Limb (tissue), 2 donors: Measurements from ENCODE around the gene CERKL.

Experiments used
- DNase-seq, 2 donors: peaks; one replicate each; pipeline ENCODE4 v3.0.0-alpha.2; 2016; ENCODE audit errors: extremely low spot score in 2 of 2

CERKL gene

DNA sequence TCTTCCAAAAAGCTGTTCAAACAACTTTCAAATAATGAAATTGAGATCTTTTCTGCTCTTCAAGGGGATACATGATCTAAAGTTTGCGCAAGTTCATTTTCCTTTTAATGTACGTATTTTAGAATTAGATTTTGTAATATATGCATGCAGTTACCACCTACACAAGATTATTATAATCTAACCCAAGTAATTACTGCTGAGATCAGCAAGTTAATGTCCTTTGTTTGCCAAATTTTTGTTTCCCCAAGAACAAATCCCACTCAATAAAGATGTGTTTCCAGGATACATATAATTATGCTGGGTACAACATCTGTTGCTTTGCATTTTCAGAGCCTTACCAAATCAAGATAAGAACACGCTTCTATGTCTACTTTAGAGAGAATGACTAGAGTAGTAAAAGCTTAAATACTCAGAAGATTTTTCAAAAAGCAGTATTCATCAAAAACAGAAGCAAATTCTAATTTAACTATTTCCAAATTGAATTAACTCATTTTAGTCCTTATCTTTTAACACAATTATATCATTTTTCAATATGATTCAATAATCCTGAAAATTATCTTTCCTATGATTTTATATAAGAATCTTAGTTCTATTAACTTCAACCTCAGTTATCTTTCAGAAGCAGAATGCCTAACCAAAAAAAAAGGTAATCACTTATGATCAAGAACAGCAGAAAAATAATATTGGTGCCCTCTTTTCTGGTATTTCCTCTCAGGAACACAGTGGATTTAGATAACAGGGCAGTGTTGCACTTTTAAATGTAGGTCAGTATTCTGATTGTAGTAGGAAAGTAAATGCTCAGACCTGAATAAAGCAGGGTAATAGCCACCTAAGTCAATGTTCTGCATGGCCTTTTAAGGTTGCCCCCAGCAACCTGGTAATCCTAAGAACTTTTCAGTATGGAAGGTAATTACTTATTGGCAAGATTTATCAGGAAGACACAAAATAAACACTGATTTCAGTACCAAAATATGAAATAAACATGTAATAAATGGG lies 28.0 kb downstream of the CERKL start:
- DNase-seq, result no peak

DNA sequence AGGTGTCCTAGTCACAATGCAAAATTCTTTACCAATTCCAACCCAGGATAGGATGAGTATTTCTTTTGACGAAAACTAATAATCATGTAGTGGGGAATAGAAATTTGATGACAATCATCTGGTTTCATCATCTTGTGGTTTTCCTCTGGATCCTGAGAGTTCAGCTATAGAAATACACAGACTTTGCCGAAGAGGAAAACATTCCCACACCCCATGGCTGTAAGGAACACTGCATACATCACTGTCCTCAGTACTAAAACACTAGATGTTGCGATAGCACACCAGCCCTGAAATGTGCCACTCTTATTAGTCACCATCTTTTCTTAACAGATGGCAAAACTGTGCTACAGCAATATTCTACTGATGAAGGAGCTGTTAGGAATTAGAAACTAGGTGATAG lies 29.4 kb downstream of the CERKL start:
- DNase-seq, result no peak

DNA sequence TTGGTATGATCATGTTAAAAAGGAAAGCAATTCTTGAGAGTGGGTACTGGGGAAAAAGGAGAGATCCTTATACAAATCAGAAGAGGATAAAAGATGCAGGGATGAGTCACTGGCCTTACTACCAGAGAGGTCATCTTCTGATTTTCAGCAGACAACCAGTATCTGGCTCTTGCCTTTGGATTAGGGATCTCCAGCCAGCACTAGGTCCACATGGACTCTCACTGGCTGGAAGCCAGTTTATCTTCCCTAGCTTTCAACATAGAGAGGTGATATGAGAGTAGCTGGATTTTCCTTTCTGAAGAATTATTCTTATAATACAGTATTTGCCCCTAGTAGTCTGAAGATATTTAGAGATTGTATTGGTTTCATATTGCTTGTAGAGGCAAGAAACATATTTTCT lies 30.2 kb downstream of the CERKL start:
- DNase-seq, result no peak

DNA sequence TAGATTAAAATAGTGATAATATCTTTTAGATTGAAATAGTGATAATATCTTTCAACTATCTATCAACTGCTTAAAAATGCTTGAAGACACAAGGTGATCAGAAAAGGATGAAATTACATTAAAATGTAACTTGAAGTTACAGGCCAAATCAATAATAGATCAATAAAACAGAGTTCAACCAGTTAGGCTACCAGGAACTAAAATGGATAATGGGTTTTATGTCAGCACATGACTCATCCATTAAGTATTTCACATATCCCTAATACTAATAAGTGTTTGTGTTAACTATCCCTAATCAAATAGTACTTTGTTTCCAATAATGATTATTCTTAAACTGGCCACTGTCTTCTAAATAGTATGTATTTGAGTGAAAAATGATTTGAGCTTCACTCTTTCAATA lies 33.7 kb downstream of the CERKL start:
- DNase-seq, result no peak

DNA sequence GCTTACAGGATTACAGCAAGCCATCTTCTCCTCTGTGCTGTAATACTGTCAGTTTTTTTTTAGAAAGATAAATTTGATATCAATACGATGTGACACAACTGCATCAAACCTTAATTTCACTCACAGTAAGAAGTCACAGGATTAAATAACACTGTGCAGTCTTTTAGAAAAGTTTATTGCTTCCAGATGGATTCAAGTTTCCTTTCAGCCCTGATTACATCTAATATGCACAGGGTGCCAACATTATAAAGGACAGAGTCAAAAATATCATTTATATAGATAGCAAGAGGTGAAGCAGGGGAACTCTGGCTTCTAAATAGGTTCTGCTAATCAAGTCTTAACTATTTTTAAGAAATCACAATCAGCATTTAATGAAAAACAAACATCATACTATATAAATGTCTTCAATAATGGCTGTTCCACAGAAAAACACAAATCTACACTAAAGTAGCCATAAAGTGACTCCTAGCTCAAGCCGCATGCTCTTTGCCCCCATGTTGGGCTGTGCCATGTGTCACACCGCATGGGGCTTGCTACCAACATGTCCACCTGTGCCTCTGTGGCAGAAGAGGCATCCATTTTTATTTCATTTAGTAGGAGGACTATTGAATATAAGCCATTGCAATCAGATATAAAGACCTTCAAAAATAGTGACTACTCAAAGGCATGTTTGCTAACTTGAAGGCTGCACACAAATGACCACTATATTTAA lies 35.0 kb downstream of the CERKL start:
- no peak for DNase-seq

DNA sequence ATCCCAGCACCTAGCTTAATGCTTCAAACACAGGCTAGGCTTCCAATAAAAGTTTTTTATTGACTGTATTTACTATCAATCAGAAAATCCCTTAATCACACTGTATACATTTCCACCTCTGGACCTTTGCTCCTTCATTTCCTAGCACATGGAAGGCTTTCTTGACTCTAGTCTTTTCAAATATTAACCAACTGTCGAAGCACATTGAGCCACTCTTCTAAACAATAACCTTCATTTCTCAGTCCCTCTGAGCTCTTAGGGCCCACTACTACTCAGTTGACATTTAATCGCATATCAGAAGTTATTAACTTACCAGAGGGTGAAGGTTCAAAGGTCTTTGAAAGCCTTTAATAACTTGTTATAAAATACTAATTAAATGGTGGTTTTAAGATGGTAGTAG lies 37.4 kb downstream of the CERKL start:
- DNase-seq, result no peak

DNA sequence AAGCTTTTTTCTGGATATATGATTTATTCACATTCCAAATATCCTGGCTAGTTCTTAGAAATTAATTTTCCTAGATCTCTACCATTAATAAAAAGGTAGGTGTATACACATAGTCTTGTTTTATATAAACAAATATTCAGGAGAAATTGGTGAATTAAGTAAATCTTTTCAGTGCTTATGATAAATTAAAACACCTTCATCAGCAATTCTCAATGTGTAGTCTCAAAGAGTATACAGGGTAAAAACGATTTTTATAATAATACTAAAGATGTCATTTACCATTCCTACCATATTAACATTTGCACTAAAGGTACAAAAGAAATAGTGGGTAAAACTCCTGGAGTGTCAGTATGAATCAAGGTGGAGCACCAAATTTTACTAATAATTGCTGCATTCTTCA lies 40.2 kb downstream of the CERKL start:
- DNase-seq, result no peak

DNA sequence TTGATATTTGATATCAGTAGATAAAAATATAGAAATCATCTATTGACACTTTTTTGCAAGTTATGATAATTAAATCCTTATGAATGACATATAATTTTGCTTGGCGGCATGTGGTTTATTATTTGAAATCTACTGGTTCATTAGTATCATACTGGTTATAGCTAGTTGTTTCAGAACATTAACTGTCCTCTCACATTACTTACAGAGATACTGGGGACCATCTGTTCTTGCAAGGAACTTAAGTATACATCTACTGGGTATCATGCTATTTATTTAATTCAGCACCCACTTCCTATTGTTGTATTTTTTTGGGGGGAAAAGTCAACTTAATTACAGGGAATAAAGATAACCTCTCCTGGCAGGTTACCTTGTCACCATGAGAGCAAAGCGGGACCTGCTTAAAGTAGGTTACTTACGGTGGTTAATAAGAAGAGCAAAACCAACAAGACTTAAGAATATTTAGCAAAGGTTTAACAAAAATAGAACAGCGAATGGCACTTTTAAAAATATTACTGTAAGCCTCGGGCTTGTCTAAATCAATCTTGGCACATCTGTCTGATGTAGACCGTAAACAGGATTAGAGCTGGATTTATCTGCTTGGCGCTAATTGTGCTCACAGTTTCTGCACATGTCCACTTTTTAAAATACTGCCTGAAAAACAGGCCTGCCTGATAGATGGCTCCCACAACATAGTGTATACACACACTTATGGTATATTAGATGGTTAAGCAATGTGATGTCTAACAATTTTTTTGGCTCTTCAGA lies 41.8 kb downstream of the CERKL start:
- DNase-seq, result no peak

DNA sequence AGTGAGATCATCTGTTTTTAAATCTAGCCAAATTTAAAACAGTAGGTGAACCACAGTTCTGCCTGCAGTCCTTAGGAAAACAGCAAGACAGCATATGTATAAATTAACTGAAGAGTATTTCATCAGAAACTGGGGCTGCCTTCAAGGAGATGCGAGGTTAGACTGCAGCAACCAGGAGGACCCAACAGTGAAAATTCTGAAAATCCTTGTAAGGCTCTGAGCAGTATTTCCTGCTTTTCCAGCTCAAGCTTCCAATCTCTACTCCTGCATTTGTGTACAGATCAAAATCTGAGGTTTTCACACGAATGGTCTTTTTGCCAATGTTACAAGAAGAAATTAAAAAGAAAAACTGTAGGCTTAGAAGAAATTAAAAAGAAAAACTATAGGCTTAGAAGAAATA lies 43.7 kb downstream of the CERKL start:
- no peak for DNase-seq

DNA sequence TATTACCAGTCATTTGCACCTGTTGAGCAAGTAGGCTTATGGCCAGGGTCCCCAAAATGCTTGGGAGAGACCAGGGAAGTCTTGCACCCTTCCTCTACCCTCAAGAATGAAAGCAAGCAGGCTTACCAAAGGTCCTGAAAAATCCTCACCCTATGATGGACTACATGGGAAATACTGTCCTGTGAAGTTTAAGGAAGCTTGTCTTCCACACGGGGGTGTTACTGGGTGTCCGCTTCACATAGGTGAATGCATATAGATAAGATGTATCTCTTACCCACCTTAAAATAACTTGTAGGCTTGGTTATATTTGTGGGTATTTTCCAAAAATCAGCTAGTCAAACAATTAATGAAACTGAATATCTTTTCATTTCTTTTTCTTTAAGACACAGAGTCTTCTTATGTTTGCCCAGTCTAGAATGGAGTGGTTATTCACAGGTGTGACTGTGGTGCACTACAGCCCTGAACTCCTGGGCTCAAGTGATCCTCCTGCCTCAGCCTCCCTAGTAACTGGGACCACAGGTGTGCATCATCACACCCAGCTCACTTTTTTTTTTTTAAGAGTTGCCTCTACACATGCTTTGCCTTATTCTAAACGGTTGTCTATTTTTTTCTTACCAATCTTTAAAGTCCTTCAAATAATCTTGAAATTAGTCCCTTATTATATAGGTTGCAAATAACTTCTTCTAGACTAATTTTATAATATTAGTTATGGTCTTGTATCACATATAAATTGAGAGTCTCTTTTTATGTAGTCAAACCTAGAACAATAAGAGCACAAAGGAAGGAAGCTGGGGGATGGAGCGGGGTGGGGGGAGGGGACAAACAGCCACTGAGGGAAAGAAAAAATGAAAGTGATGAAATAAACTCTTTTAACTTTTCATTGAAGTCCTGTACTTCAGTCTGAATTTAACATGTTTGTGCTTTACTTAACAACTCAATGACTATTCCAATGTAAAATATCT lies 49.0 kb downstream of the CERKL start:
- DNase-seq, result no peak

DNA sequence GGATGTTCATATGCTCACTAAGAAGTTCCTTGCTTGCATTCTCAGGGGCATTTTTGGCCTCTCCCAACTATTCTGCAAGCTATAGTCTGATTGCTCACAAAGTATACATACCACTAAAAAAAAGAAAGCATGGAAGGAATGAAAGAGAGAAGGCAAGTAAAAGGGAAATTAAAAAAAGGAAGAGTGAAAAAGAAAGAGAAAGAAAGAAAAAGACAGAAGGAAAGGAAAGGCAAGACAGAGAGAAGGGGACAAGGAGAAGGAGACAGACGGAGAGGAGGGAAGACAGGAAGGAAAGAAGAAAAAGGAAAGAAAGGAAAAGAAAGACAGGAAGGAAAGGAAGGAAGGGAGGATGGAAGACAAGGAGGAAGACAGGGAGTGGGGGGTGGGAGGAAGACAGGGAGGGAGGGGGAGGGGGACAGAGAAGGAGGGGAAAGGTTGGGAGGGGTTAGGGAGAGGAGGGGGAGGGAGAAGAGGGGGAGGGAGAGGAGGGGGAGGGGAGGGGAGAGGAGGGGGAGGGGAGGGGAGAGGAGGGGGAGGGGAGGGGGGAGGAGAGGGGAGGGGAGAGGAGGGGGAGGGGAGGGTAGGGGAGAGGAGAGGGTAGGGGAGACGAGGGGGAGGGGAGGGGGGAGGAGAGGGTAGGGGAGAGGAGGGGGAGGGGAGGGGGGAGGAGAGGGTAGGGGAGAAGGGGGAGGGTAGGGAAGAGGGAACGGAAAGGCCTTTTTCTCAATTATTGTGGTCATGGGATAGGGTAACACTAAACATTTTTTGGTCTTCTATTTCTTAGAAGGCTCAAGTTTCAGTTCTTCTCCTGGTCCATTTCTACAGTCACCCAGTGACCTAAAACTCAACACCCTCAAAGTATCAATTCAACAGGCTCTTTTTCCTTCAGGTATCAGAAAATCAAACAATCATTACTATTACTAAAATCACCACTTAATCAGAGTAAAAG lies 50.7 kb downstream of the CERKL start:
- DNase-seq, result no peak

DNA sequence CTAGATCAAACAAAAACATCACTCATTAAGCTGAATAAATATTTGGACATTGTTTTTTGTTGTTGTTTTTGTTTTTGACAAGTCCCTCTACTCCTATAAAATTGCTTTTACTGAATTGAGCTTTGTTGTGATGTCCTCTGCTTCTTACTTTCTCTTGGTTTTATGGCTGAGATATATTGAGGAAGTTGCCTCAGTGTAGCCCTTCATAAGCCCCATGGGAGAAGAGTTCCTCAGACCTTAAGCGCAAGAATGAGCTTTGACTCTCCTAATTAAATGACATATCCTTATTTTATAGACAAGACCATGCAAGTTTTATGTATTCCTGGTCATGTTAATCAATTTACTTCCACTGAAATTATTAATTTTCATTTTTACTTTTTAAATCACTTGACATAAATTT lies 54.9 kb downstream of the CERKL start:
- no peak for DNase-seq

DNA sequence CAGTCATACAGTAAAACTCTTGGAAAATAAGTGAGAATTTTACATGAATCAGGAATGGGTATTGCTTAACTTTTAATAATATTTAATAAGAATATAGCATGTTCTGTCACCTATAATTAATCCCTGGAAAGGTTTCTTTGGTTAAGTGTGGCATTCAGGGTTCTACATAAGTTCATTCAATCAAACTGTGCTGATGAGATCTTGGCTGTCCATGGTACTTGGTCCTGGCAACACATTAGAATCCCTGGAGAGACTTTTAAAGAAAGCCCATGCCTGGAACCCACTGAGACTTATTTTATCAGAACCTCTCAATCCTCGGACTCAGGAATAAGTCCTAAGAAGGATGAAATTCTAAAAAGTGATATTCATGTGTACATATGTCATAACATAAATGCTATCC lies 60.3 kb downstream of the CERKL start:
- DNase-seq, result no peak

DNA sequence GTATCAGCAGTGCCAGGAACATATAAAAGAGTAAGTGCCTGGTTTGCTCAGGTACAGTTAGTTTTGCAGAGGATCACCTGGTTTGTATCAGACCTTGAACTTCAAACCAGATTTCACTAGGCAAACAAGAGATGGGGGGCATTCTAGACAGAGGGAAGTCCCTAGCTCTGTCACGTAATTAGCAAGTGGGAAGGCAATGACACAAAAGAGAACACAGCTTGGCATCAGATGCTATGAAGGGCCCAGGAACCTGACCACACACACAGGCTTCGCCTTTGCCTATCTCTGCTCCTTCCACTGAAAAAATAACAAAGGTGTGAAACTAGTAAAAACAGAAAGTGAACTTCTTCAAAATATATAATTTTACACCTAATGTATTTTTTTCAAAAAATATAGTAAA lies 62.6 kb downstream of the CERKL start:
- DNase-seq, result no peak

DNA sequence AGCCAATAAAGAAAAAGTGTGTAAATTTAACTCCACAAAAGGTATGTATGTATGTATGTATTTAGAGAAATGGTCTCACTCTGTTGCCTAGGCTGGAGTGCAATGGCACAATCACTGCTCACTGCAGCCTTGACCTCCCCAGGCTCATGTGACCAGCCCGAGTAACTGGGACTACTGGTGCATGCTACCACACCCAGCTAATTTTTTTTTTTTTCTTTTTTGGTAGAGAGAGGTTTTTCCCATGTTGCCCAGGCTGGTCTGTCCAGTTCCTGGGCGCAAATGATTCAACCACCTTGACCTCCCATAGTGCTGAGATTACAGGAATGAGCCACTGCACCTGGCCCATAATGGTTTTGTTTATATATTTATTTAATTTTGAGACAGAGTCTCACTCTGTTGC lies 67.1 kb downstream of the CERKL start:
- no peak for DNase-seq

DNA sequence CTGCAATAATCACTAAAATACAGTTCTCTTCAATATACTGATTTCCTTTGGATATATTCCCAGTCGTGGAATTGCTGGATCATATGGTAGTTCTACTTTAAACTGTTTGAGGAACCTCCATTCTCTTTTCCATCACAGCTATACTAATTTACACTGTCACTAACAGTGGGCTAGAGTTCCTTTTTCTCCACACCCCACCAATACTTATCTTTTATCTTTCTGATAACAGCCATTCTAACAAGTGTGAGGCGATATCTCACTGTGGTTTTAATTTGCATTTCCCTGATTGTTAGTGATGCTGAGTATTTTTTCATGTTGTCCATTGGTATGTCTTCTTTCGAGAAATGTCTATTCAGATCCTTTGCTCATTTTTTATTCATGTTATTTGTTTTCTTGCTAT lies 68.4 kb downstream of the CERKL start:
- DNase-seq, result no peak

DNA sequence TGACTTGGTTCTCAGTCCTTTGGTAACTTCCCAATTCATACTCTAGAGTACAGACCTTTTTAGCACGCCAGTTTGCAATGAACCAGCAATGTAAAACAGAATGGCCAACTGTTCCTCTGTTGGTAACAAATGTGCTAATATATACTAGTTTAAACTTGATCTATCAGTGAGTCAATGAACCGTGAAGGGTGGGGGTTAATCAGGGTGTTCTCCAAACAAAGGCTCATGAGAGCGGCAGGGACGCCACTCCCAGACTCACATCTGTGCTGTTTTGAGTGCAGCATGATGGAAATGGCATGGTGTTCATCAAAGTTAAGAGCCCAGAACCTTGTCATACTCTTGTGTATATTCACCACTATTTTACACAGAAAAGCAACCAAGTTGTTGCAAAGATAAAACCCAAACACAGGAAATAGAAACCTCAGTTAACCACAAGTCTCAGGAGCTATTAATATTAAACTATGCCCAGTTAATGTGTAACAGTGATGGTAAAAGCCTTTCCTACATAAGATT lies 70.3 kb downstream of the CERKL start:
- no peak for DNase-seq

DNA sequence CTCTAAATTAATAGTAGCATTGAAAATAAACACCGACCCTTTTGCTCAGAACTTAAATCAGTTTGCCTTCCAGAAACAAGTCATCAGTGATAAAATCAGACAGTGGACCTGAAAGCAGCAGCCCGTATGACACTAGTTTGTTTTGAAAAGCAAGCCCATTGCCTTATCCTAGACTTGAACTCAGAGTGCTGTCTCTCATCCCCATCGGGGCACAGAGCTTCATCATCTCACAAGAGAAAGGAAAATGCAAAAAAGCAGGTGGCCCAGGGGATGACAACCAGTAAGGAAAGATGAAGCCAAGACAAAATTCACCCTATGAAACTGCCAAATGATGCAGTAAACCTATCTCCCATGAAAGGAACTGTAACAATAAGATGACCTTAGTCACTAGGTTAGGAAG lies 71.2 kb downstream of the CERKL start:
- DNase-seq, result no peak

DNA sequence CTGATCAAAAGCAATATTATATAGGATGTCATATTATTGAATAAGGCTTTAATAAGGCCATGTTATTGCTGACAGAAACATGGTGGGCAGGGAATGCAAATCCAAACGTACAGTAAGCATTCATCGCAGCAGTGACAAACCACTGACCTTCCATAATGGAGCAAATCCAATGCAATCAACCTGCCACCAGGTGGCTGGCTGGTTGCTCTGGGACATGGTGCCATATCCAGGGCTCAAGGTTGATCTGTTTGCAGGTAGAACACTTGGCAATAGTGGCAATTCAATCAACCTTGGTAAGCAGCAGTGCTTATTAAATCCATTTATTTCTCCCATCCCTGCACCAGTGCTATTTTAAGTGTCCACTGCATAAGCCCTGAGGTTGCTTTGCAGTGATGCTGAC lies 75.4 kb downstream of the CERKL start:
- DNase-seq, result no peak

DNA sequence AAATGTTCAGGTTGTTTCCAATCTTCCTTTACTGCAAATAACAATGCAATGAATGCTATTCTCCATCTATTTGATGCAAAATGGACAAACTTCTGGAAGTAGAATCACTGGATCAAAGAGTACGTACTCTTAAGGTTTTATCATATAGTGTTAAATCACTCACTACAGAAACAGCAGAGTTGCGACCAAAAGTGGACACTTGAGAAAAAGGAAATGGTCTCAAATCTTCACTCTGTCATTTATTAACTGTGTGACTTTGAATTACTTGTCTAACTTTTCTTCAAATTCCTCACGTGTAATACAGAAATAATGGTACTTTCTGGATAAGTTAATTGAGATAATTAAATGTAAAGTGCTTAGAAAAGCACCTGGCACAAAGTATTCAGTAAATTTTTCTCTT lies 78.1 kb downstream of the CERKL start:
- DNase-seq, result no peak
